Astrocyte of the spinal cord (primary cell): ENCODE data around the gene MGA.
A peak's percentile ranks its signal among the peaks of the same experiment; 100 is the strongest.
"Not testable (repeated sequence)": the region's sequence is repeated elsewhere in the genome, so short reads cannot be mapped to it uniquely, and the experiment has no call there.

Source experiments
- DNase-seq: peaks from one replicate; pipeline ENCODE4 v3.0.0; 2011; ENCODE audit warnings: low read depth, low spot score
- H3K4me3 ChIP-seq: 2 replicates; pipeline ENCODE4 v1.5.1; 2011; ENCODE audit warnings: low read depth, mild to moderate bottlenecking, low read length, moderate library complexity
- in situ Hi-C: cut with HindIII; loops from 2 replicates; pipeline ENCODE4 v1.10.0; 2017; ENCODE audit warnings: low sequenced_read_pairs
- TF ChIP-seq, protein P1 (sequence below): IDR thresholded peaks from 2 replicates; pipeline ENCODE4 v1.5.1; 2012; ENCODE audit warnings: low read depth, mild to moderate bottlenecking, low read length, inconsistent platforms

The MGA gene

DNA sequence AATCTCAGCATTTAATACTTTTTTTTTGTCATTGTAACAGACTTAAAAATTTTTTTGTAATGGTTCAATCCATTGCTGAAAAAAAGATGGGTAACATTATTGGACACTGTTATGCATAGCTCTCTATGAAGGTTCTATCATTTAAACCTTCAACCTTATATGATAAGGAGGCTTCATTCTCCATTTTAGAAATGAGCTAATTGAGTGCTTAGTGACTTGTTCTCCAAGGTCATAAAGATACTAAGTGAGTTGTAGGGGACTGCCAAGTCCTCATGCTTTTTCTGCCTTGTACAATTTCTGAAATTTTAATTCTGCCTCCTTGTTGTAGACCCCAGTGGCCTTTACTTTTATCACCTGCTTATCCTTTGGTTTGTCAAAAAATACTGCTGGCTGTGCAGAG is 56.7 kb downstream of the MGA start:
- no peak for DNase-seq
- TF ChIP-seq, protein P1, sequence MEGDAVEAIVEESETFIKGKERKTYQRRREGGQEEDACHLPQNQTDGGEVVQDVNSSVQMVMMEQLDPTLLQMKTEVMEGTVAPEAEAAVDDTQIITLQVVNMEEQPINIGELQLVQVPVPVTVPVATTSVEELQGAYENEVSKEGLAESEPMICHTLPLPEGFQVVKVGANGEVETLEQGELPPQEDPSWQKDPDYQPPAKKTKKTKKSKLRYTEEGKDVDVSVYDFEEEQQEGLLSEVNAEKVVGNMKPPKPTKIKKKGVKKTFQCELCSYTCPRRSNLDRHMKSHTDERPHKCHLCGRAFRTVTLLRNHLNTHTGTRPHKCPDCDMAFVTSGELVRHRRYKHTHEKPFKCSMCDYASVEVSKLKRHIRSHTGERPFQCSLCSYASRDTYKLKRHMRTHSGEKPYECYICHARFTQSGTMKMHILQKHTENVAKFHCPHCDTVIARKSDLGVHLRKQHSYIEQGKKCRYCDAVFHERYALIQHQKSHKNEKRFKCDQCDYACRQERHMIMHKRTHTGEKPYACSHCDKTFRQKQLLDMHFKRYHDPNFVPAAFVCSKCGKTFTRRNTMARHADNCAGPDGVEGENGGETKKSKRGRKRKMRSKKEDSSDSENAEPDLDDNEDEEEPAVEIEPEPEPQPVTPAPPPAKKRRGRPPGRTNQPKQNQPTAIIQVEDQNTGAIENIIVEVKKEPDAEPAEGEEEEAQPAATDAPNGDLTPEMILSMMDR, result no peak
- in situ Hi-C loops, result no loop called here
- no peak overlapping the region for H3K4me3 ChIP-seq

- peak; percentile 48 for DNase-seq
- TF ChIP-seq, protein P1, result no peak
- in situ Hi-C loops, result no loop called here
- H3K4me3 ChIP-seq, result no peak overlapping the region
These were observed 66.9 kb downstream of the MGA start for GRCh38 chr15:41727143-41727542.

GRCh38 chr15:41728061-41728460 is 67.9 kb downstream of the MGA start:
- H3K4me3 ChIP-seq, in situ Hi-C loops, DNase-seq: not testable (repeated sequence)

- TF ChIP-seq, protein P1, result no peak
- DNase-seq, result no peak
- H3K4me3 ChIP-seq, result no peak overlapping the region
- in situ Hi-C loops, result no loop called here
These were observed 70.3 kb downstream of the MGA start for GRCh38 chr15:41730543-41730942.

GRCh38 chr15:41732483-41732882 is 72.3 kb downstream of the MGA start:
- no peak overlapping the region for H3K4me3 ChIP-seq
- in situ Hi-C loops, result no loop called here
- TF ChIP-seq, protein P1, result no peak
- DNase-seq, result no peak

- TF ChIP-seq, protein P1, result no peak
- no peak overlapping the region for H3K4me3 ChIP-seq
- in situ Hi-C loops, result no loop called here
- DNase-seq, result no peak
These were observed 73.9 kb downstream of the MGA start for GRCh38 chr15:41734079-41734478.

GRCh38 chr15:41735046-41735445 is 74.8 kb downstream of the MGA start:
- DNase-seq, result no peak
- in situ Hi-C loops, result no loop called here
- no peak overlapping the region for H3K4me3 ChIP-seq
- TF ChIP-seq, protein P1, result no peak

DNA sequence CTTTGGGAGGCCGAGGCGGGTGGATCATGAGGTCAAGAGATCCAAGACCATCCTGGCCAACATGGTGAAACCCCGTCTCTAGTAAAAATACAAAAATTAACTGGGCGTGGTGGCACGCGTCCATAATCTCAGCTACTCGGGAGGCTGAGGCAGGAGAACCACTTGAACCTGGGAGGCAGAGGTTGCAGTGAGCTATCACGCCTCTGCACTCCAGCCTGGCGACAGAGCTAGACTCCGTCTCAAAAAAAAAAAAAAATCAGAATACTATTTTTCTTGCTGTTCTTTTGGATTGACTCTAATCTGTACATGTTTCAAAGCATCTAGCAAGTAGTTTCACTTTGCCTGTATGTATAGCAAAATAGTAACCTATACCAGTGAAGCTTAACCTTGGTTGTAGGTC is 75.3 kb downstream of the MGA start:
- DNase-seq, in situ Hi-C loops: not testable (repeated sequence)

More for the DNA sequence above, 75.3 kb downstream of the MGA start:
- H3K4me3 ChIP-seq, result not testable (repeated sequence)
